Measurements from ENCODE around the gene USP49. TPM values are rescaled to one million over a fixed set of nuclear protein-coding genes. Genes with fewer than 3 reads are reported as not detected.

USP49 gene
- total and polyA plus RNA-seq, 2 experiments from 2014 or later: 0.97 to 1.2 TPM

- WGBS, 2 experiments (ENCODE audit: low coverage in 1 of 2, low lambda C conversion rate in 2 of 2, missing lambda C conversion rate in 2 of 2): 92 to 93% methylated on average over 6 of the region's 6 CpGs
- Histone ChIP-seq H3K27ac (no peak overlapping the region), H3K4me1 (ENCODE audit: insufficient read depth) (no peaks in the 10 kb centered on the region), H3K9ac (no peak overlapping the region), H4K20me1 (ENCODE audit: insufficient read depth) (no peaks in the 10 kb centered on the region), H3K4me3 (no peak overlapping the region), H3K9me3 (ENCODE audit: low read depth) (no peaks in the 10 kb centered on the region), H2AFZ (no peak overlapping the region), H3K36me3 (ENCODE audit: low read depth) (no peaks in the 10 kb centered on the region), H3F3A (ENCODE audit: insufficient read depth) (no peaks in the 10 kb centered on the region), H3K9me2 (ENCODE audit: insufficient read depth) (no peaks in the 10 kb centered on the region), H3K27me3 (replicated peaks; ENCODE audit: insufficient read depth) (no peaks in the 10 kb centered on the region), H3K79me2 (ENCODE audit: insufficient read depth) (no peaks in the 10 kb centered on the region), H3K4me2 (ENCODE audit: unreplicated experiment) (no peak overlapping the region)
- TF ChIP-seq EZH2 (IDR thresholded peaks at IDR 0.05; ENCODE audit: insufficient read depth, poor library complexity, severe bottlenecking) (no peak), EZH2phosphoT487 (IDR thresholded peaks at IDR 0.05; ENCODE audit: insufficient read depth, low read depth) (no peak)
- no peak for DNase-seq
- in situ Hi-C loops (cut with MboI): no loop called here
These were observed 35.8 kb downstream of the USP49 start for GRCh38 chr6:41859356-41859755.

- Histone ChIP-seq H2AFZ (no peak overlapping the region), H3K27ac (no peak overlapping the region), H3K27me3 (replicated peaks; ENCODE audit: insufficient read depth) (no peaks in the 10 kb centered on the region), H3F3A (ENCODE audit: insufficient read depth) (no peaks in the 10 kb centered on the region), H3K36me3 (ENCODE audit: low read depth) (no peaks in the 10 kb centered on the region), H3K4me2 (ENCODE audit: unreplicated experiment) (no peak overlapping the region), H4K20me1 (ENCODE audit: insufficient read depth) (no peaks in the 10 kb centered on the region), H3K4me1 (ENCODE audit: insufficient read depth) (no peaks in the 10 kb centered on the region), H3K9me2 (ENCODE audit: insufficient read depth) (no peaks in the 10 kb centered on the region), H3K4me3 (no peak overlapping the region), H3K79me2 (ENCODE audit: insufficient read depth) (no peaks in the 10 kb centered on the region), H3K9me3 (ENCODE audit: low read depth) (no peaks in the 10 kb centered on the region), H3K9ac (no peak overlapping the region)
- TF ChIP-seq EZH2 (IDR thresholded peaks at IDR 0.05; ENCODE audit: insufficient read depth, poor library complexity, severe bottlenecking) (no peak), EZH2phosphoT487 (IDR thresholded peaks at IDR 0.05; ENCODE audit: insufficient read depth, low read depth) (no peak)
- in situ Hi-C loops (cut with MboI): no loop called here
- 84 to 88% methylated on average over 2 of the region's 2 CpGs for WGBS, 2 experiments (ENCODE audit: low coverage in 1 of 2, low lambda C conversion rate in 2 of 2, missing lambda C conversion rate in 2 of 2)
- no peak for DNase-seq
These were observed 36.5 kb downstream of the USP49 start for GRCh38 chr6:41858703-41859102.

- in situ Hi-C loops (cut with MboI): no loop called here
- Histone ChIP-seq H3K79me2 (ENCODE audit: insufficient read depth) (no peaks in the 10 kb centered on the region), H3F3A (ENCODE audit: insufficient read depth) (peaks cover 8% of the 10 kb centered on the region), H3K36me3 (ENCODE audit: low read depth) (no peaks in the 10 kb centered on the region), H3K4me1 (ENCODE audit: insufficient read depth) (peaks cover 5% of the 10 kb centered on the region), H4K20me1 (ENCODE audit: insufficient read depth) (no peaks in the 10 kb centered on the region), H3K27me3 (replicated peaks; ENCODE audit: insufficient read depth) (no peaks in the 10 kb centered on the region), H2AFZ (no peak overlapping the region), H3K9me3 (ENCODE audit: low read depth) (no peaks in the 10 kb centered on the region), H3K27ac (no peak overlapping the region), H3K9ac (no peak overlapping the region), H3K4me2 (ENCODE audit: unreplicated experiment) (no peak overlapping the region), H3K9me2 (ENCODE audit: insufficient read depth) (no peaks in the 10 kb centered on the region), H3K4me3 (no peak overlapping the region)
- DNase-seq: no peak
- 40 to 52% methylated on average over 3 of the region's 3 CpGs for WGBS, 2 experiments (ENCODE audit: low coverage in 1 of 2, low lambda C conversion rate in 2 of 2, missing lambda C conversion rate in 2 of 2)
- TF ChIP-seq EZH2phosphoT487 (IDR thresholded peaks at IDR 0.05; ENCODE audit: insufficient read depth, low read depth) (no peak), EZH2 (IDR thresholded peaks at IDR 0.05; ENCODE audit: insufficient read depth, poor library complexity, severe bottlenecking) (no peak)
These were observed 44.3 kb downstream of the USP49 start for GRCh38 chr6:41850861-41851260.

GRCh38 chr6:41846666-41847237 is 48.4 kb downstream of the USP49 start:
- peaks cover 9% of the 10 kb centered on the region for H3F3A ChIP-seq (ENCODE audit: insufficient read depth)
- no peaks in the 10 kb centered on the region for H3K9me2 ChIP-seq (ENCODE audit: insufficient read depth)
- H3K27ac ChIP-seq: peak overlapping the region; percentile 45
- no peaks in the 10 kb centered on the region for H4K20me1 ChIP-seq (ENCODE audit: insufficient read depth)
- in situ Hi-C loops (cut with MboI): loop anchor here (5.0 to 25.0 kb wide), 2 partner anchors 91 to 191 kb away; no protein-coding TSS in a partner anchor
- H3K79me2 ChIP-seq (ENCODE audit: insufficient read depth): no peaks in the 10 kb centered on the region
- no peaks in the 10 kb centered on the region for H3K27me3 ChIP-seq (replicated peaks; ENCODE audit: insufficient read depth)
- no peaks in the 10 kb centered on the region for H3K9me3 ChIP-seq (ENCODE audit: low read depth)
- peak overlapping the region; percentile 49 for H3K4me2 ChIP-seq (ENCODE audit: unreplicated experiment)
- H3K4me3 ChIP-seq: peak overlapping the region; percentile 14; the same call in 1 of the 2 replicates
- H2AFZ ChIP-seq: peak overlapping the region; percentile 57
- WGBS, 2 experiments (ENCODE audit: low coverage in 1 of 2, low lambda C conversion rate in 2 of 2, missing lambda C conversion rate in 2 of 2): 0 to 3% methylated on average over 1 of the region's 1 CpG
- DNase-seq: peak; percentile 93
- no peak for TF ChIP-seq EZH2 (IDR thresholded peaks at IDR 0.05; ENCODE audit: insufficient read depth, poor library complexity, severe bottlenecking)
- TF ChIP-seq EZH2phosphoT487 (IDR thresholded peaks at IDR 0.05; ENCODE audit: insufficient read depth, low read depth): no peak
- 0 out of 2 replicates have a peak overlapping the region, but pooled peaks have one; percentile 6 for H3K9ac ChIP-seq
- peaks cover 5% of the 10 kb centered on the region for H3K4me1 ChIP-seq (ENCODE audit: insufficient read depth)
- no peaks in the 10 kb centered on the region for H3K36me3 ChIP-seq (ENCODE audit: low read depth)

Measured in GM23248 (cell line).